CD4-positive, alpha-beta memory T cell (primary cell): ENCODE data around the gene PAQR7. TPM values are rescaled to one million over a fixed set of nuclear protein-coding genes. Genes with fewer than 3 reads are reported as not detected.

Experiments
- CTCF ChIA-PET: fragments of 350-600 bp; sonication (Branson Sonifier 250); formaldehyde crosslinking; loops from one replicate; lab custom pipeline; 2021; ENCODE audit warnings: inconsistent platforms; ENCODE audit not compliant: partially characterized antibody; lab: Charles Lee
- POLR2A ChIA-PET: fragments of 350-600 bp; sonication (Branson Sonifier 250); formaldehyde crosslinking; loops from one replicate; lab custom pipeline; 2021; ENCODE audit not compliant: partially characterized antibody; lab: Charles Lee
- DNase-seq, 5 donors: peaks; one replicate each; pipeline versions ENCODE4 v3.0.0 to v3.0.0-alpha.2; 2020 to 2022; ENCODE audit warnings: mixed read lengths in 1 of 5
- H3K27ac ChIP-seq: one replicate; pipeline ENCODE4 v1.7.0; 2013; ENCODE audit warnings: low read depth, low read length
- H3K27me3 ChIP-seq: 2 replicates; pipeline ENCODE4 v1.7.0; 2013; ENCODE audit warnings: mild to moderate bottlenecking, low read length, moderate library complexity; ENCODE audit not compliant: insufficient read depth
- H3K36me3 ChIP-seq: 2 replicates; pipeline ENCODE4 v1.7.0; 2013; ENCODE audit warnings: mild to moderate bottlenecking, low read length, moderate library complexity; ENCODE audit not compliant: insufficient read depth
- H3K4me1 ChIP-seq: 2 replicates; pipeline ENCODE4 v1.7.0; 2013; ENCODE audit warnings: mild to moderate bottlenecking, low read length, moderate library complexity; ENCODE audit not compliant: insufficient read depth
- H3K4me3 ChIP-seq, 2 donors: one replicate each; pipeline ENCODE4 v1.7.0; 2013; ENCODE audit warnings: low read length in 2 of 2, mild to moderate bottlenecking in 1 of 2
- H3K9me3 ChIP-seq, 2 donors: one replicate each; pipeline ENCODE4 v1.7.0; 2013; ENCODE audit warnings: low read length in 2 of 2, control low read depth in 1 of 2; ENCODE audit not compliant: control insufficient read depth in 1 of 2
- H3K27ac Mint-ChIP-seq, 7 donors: one replicate each; pipeline ENCODE4 v1.8.0; 2020 to 2021; ENCODE audit warnings: mixed read lengths in 7 of 7, mild to moderate bottlenecking in 6 of 7, inconsistent platforms in 3 of 7, moderate library complexity in 3 of 7
- H3K27me3 Mint-ChIP-seq, 2 donors: one replicate each; pipeline ENCODE4 v1.8.0; 2020 to 2021; ENCODE audit warnings: mixed read lengths in 2 of 2
- H3K36me3 Mint-ChIP-seq, 2 donors: one replicate each; pipeline ENCODE4 v1.8.0; 2020 to 2021; ENCODE audit warnings: mixed read lengths in 2 of 2, inconsistent platforms in 1 of 2, mild to moderate bottlenecking in 1 of 2
- H3K4me1 Mint-ChIP-seq, 4 donors: one replicate each; pipeline ENCODE4 v1.8.0; 2020 to 2021; ENCODE audit warnings: mixed read lengths in 4 of 4, mild to moderate bottlenecking in 1 of 4
- H3K4me3 Mint-ChIP-seq, 8 donors: one replicate each; pipeline ENCODE4 v1.8.0; 2020 to 2021; ENCODE audit warnings: mixed read lengths in 8 of 8, mild to moderate bottlenecking in 7 of 8, moderate library complexity in 6 of 8, inconsistent platforms in 3 of 8
- H3K9me3 Mint-ChIP-seq, 8 donors: one replicate each; pipeline ENCODE4 v1.8.0; 2020 to 2021; ENCODE audit warnings: mixed read lengths in 8 of 8, mild to moderate bottlenecking in 5 of 8, inconsistent platforms in 3 of 8, moderate library complexity in 1 of 8
- intact Hi-C: fragments of 100-400 bp; cut with micrococcal nuclease; formaldehyde crosslinking; loops from one replicate; pipeline ENCODE4 v1.15.1; 2023
- polyA plus RNA-seq, 2 donors: library from polyadenylated mRNA; unstranded; fragments of 300-500 nt; fragmentation: Illumina TruSeq; gene quantifications; one replicate each; pipeline ENCODE4 v1.2.3, GENCODE V29; 2021
- total RNA-seq, 2 experiments: library from RNA; stranded (reverse); gene quantifications; one replicate each; pipeline ENCODE4 v1.2.3, GENCODE V29; 2021

PAQR7 gene
- total and polyA plus RNA-seq, 4 experiments from 2014 or later, result 0.29 to 2.6 (median 2.1) TPM; not detected in 1

- Histone ChIP-seq H3K27me3 (no peaks in the 10 kb centered on the region), H3K27ac (peak overlapping the region; percentile 54), H3K4me3 (peak overlapping the region; percentile 71 to 93), H3K36me3 (no peaks in the 10 kb centered on the region), H3K9me3 (no peaks in the 10 kb centered on the region), H3K4me1 (peaks cover 26% of the 10 kb centered on the region)
- Mint-ChIP-seq H3K9me3 (no peaks in the 10 kb centered on the region), H3K4me1 (peaks cover 16 to 31% (median 21%) of the 10 kb centered on the region in 4 donors), H3K36me3 (peaks cover 3 to 12% of the 10 kb centered on the region in 2 donors), H3K4me3 (peak overlapping the region; percentile 89 to 96 (median 90)), H3K27me3 (no peaks in the 10 kb centered on the region), H3K27ac (peak overlapping the region; percentile 84 to 98 (median 93))
- POLR2A ChIA-PET, result interaction anchor here (0.5 to 7.9 kb wide), 11 partner anchors 9 to 658 kb away, joined by 3 to 73 read pairs (median 6); partner anchors contain the start of genes MTFR1L, PAFAH2, PAQR7 and RSRP1
- DNase-seq, result peak; percentile 76 to 90 (median 77)
- intact Hi-C loops, result loop anchor here (1.0 kb wide), 2 partner anchors 10 to 93 kb away; partner anchors contain the start of gene PAFAH2
- CTCF ChIA-PET, result interaction anchor here (0.6 to 19.0 kb wide), 10 partner anchors 9 to 563 kb away, joined by 3 to 583 read pairs (median 4); partner anchors contain the start of gene PAFAH2
These were observed 29.6 kb upstream of the PAQR7 start for GRCh38 chr1:25904943-25905679.

GRCh38 chr1:25903986-25904385 is 28.5 kb upstream of the PAQR7 start:
- peaks cover 26% of the 10 kb centered on the region for H3K4me1 ChIP-seq
- peak overlapping the region in 1 of 7 donors; percentile 96 for H3K27ac Mint-ChIP-seq
- intact Hi-C loops, result no loop called here
- H3K36me3 Mint-ChIP-seq, result peaks cover 3 to 14% of the 10 kb centered on the region in 2 donors
- no peak for DNase-seq
- no peaks in the 10 kb centered on the region for H3K9me3 ChIP-seq
- H3K36me3 ChIP-seq, result no peaks in the 10 kb centered on the region
- H3K9me3 Mint-ChIP-seq, result no peaks in the 10 kb centered on the region
- peaks cover 16 to 29% (median 21%) of the 10 kb centered on the region in 4 donors for H3K4me1 Mint-ChIP-seq
- CTCF ChIA-PET, result interaction anchor here (0.8 to 19.0 kb wide), 4 partner anchors 9 to 95 kb away, joined by 3 to 583 read pairs (median 41); partner anchors contain the start of gene PAFAH2
- no peak overlapping the region for H3K27ac ChIP-seq
- H3K4me3 Mint-ChIP-seq, result peak overlapping the region in 6 of 8 donors; percentile 33 to 92 (median 90)
- H3K27me3 ChIP-seq, result no peaks in the 10 kb centered on the region
- POLR2A ChIA-PET, result interaction anchor here (1.9 to 7.9 kb wide), 3 partner anchors 8 to 95 kb away, joined by 18 to 73 read pairs (median 21); partner anchors contain the start of gene PAFAH2
- no peak overlapping the region for H3K4me3 ChIP-seq
- H3K27me3 Mint-ChIP-seq, result no peaks in the 10 kb centered on the region

GRCh38 chr1:25902462-25902861 is 27.0 kb upstream of the PAQR7 start:
- peak overlapping the region in 1 of 7 donors; percentile 1 for H3K27ac Mint-ChIP-seq
- no peak overlapping the region for H3K27ac ChIP-seq
- ChIA-PET POLR2A (interaction anchor here (1.0 to 7.9 kb wide), 3 partner anchors 42 to 96 kb away, joined by 3 to 73 read pairs (median 5); partner anchors contain the start of gene PAFAH2), CTCF (interaction anchor here (3.9 to 19.0 kb wide), 3 partner anchors 7 to 97 kb away, joined by 19 to 583 read pairs (median 63); partner anchors contain the start of gene PAFAH2)
- H3K9me3 Mint-ChIP-seq, result no peaks in the 10 kb centered on the region
- H3K4me3 ChIP-seq, result no peak overlapping the region
- no peaks in the 10 kb centered on the region for H3K9me3 ChIP-seq
- H3K4me3 Mint-ChIP-seq, result no peak overlapping the region
- H3K36me3 ChIP-seq, result no peaks in the 10 kb centered on the region
- H3K36me3 Mint-ChIP-seq, result peaks cover 3 to 15% of the 10 kb centered on the region in 2 donors
- intact Hi-C loops, result no loop called here
- H3K4me1 ChIP-seq, result peaks cover 26% of the 10 kb centered on the region
- H3K27me3 ChIP-seq, result no peaks in the 10 kb centered on the region
- peaks cover 16 to 24% (median 19%) of the 10 kb centered on the region in 4 donors for H3K4me1 Mint-ChIP-seq
- H3K27me3 Mint-ChIP-seq, result no peaks in the 10 kb centered on the region
- DNase-seq, result no peak

GRCh38 chr1:25900219-25900618 is 24.7 kb upstream of the PAQR7 start:
- no peak overlapping the region for H3K4me3 ChIP-seq
- intact Hi-C loops, result no loop called here
- no peaks in the 10 kb centered on the region for H3K9me3 ChIP-seq
- H3K9me3 Mint-ChIP-seq, result no peaks in the 10 kb centered on the region
- H3K4me1 Mint-ChIP-seq, result peaks cover 17 to 19% (median 17%) of the 10 kb centered on the region in 4 donors
- no peaks in the 10 kb centered on the region for H3K36me3 ChIP-seq
- H3K27ac Mint-ChIP-seq, result no peak overlapping the region
- H3K4me3 Mint-ChIP-seq, result no peak overlapping the region
- no peak overlapping the region for H3K27ac ChIP-seq
- DNase-seq, result no peak
- no peaks in the 10 kb centered on the region for H3K27me3 ChIP-seq
- POLR2A ChIA-PET, result interaction anchor here (7.9 kb wide), 1 partner anchor 98 kb away, joined by 73 read pairs; the partner anchor contains the start of gene PAFAH2
- CTCF ChIA-PET, result interaction anchor here (19.0 kb wide), 1 partner anchor 99 kb away, joined by 583 read pairs; the partner anchor contains the start of gene PAFAH2
- peaks cover 27% of the 10 kb centered on the region for H3K4me1 ChIP-seq
- H3K36me3 Mint-ChIP-seq, result peaks cover 3 to 10% of the 10 kb centered on the region in 2 donors
- no peaks in the 10 kb centered on the region for H3K27me3 Mint-ChIP-seq

GRCh38 chr1:25899792-25900191 is 24.3 kb upstream of the PAQR7 start:
- H3K4me3 ChIP-seq, result no peak overlapping the region
- no peaks in the 10 kb centered on the region for H3K9me3 Mint-ChIP-seq
- no peak overlapping the region for H3K4me3 Mint-ChIP-seq
- peaks cover 3 to 6% of the 10 kb centered on the region in 2 donors for H3K36me3 Mint-ChIP-seq
- H3K4me1 Mint-ChIP-seq, result peaks cover 13 to 17% (median 14%) of the 10 kb centered on the region in 4 donors
- peaks cover 26% of the 10 kb centered on the region for H3K4me1 ChIP-seq
- DNase-seq, result no peak
- CTCF ChIA-PET, result interaction anchor here (19.0 kb wide), 1 partner anchor 100 kb away, joined by 583 read pairs; the partner anchor contains the start of gene PAFAH2
- H3K9me3 ChIP-seq, result no peaks in the 10 kb centered on the region
- no peak overlapping the region for H3K27ac ChIP-seq
- intact Hi-C loops, result loop anchor here (5.0 kb wide), 1 partner anchor 248 kb away; no protein-coding TSS in a partner anchor
- H3K27me3 ChIP-seq, result no peaks in the 10 kb centered on the region
- H3K27me3 Mint-ChIP-seq, result no peaks in the 10 kb centered on the region
- POLR2A ChIA-PET, result interaction anchor here (7.9 kb wide), 1 partner anchor 99 kb away, joined by 73 read pairs; the partner anchor contains the start of gene PAFAH2
- no peak overlapping the region for H3K27ac Mint-ChIP-seq
- H3K36me3 ChIP-seq, result no peaks in the 10 kb centered on the region

GRCh38 chr1:25898223-25899015 is 22.9 kb upstream of the PAQR7 start:
- H3K4me3 Mint-ChIP-seq, result no peak overlapping the region
- intact Hi-C loops, result loop anchor here (5.0 kb wide), 1 partner anchor 249 kb away; no protein-coding TSS in a partner anchor
- peak overlapping the region in 1 of 7 donors; percentile 58 for H3K27ac Mint-ChIP-seq
- peaks cover 13% of the 10 kb centered on the region for H3K4me1 ChIP-seq
- peaks cover 7 to 9% (median 7%) of the 10 kb centered on the region in 4 donors for H3K4me1 Mint-ChIP-seq
- no peak overlapping the region for H3K27ac ChIP-seq
- H3K36me3 ChIP-seq, result no peaks in the 10 kb centered on the region
- DNase-seq, result no peak
- no peaks in the 10 kb centered on the region for H3K9me3 Mint-ChIP-seq
- no peaks in the 10 kb centered on the region for H3K27me3 ChIP-seq
- H3K9me3 ChIP-seq, result no peaks in the 10 kb centered on the region
- H3K27me3 Mint-ChIP-seq, result no peaks in the 10 kb centered on the region
- peaks cover 3 to 5% of the 10 kb centered on the region in 2 donors for H3K36me3 Mint-ChIP-seq
- no peak overlapping the region for H3K4me3 ChIP-seq
- ChIA-PET POLR2A (interaction anchor here (4.2 to 7.9 kb wide), 2 partner anchors 99 to 100 kb away, joined by 71 to 73 read pairs; partner anchors contain the start of gene PAFAH2), CTCF (interaction anchor here (4.6 to 19.0 kb wide), 2 partner anchors 91 to 101 kb away, joined by 65 to 583 read pairs; partner anchors contain the start of gene PAFAH2)
